ENCODE results near the gene NTRK2.

Gene NTRK2

DNA sequence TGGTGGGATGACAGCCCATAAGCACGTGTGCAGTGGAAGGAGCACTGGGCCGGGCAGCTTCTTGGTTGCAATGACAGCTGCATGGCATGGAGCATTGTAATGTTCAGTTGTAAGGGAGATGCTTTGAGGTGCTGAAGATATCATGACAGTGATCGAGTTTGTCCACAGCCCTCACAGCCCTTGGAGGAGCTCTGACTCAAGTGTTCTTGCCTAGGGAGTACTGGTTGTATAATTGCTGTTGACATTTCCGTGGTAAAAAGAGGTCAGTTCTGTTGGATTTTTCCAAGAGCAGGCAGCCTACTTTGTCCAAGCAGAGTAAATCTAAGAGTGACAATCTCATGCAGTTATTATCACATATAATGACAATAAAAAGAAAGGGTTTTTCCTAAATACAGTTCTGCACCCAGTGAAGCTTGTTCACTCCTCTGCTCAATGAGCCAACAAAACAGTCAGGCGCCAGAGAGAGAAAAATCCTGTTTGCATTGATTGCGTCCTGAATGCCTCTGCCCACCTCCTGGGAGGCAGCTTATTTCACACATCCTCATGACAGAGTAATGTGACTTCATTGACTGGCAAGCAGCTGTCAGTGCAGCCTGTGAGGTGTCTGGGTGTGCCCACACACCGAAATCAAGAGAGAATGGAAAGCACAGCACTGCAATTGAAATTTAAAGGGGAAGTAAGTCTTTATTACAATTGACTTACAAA, 248.0 kb downstream of the NTRK2 start:
- TF ChIP-seq, protein P1, sequence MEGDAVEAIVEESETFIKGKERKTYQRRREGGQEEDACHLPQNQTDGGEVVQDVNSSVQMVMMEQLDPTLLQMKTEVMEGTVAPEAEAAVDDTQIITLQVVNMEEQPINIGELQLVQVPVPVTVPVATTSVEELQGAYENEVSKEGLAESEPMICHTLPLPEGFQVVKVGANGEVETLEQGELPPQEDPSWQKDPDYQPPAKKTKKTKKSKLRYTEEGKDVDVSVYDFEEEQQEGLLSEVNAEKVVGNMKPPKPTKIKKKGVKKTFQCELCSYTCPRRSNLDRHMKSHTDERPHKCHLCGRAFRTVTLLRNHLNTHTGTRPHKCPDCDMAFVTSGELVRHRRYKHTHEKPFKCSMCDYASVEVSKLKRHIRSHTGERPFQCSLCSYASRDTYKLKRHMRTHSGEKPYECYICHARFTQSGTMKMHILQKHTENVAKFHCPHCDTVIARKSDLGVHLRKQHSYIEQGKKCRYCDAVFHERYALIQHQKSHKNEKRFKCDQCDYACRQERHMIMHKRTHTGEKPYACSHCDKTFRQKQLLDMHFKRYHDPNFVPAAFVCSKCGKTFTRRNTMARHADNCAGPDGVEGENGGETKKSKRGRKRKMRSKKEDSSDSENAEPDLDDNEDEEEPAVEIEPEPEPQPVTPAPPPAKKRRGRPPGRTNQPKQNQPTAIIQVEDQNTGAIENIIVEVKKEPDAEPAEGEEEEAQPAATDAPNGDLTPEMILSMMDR (IDR thresholded peaks at IDR 0.05; ENCODE audit: low read depth, low read length) = no peak
- no peak for DNase-seq (ENCODE audit: extremely low read depth, low read depth)

DNA sequence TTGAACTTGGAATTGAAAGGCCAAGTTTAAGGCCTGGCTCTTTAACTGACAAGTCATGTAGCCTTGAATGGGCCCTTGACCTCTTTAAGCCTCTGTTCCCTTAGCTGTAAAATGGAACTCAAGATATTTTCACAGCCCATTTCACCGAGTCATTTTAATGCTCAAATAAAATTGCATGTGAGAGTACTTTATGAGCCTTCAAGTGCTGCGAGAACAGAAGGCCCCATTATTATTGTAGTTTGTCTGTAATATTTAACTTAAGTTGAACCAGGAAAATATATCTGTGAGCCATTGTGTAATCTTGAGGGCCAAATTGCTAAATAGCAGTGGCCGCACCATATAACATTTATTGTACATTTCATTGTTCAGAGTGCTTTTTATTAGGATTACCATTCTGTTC, 249.9 kb downstream of the NTRK2 start:
- no peak for DNase-seq (ENCODE audit: extremely low read depth, low read depth)
- TF ChIP-seq, protein P1 (IDR thresholded peaks at IDR 0.05; ENCODE audit: low read depth, low read length) = no peak

DNA sequence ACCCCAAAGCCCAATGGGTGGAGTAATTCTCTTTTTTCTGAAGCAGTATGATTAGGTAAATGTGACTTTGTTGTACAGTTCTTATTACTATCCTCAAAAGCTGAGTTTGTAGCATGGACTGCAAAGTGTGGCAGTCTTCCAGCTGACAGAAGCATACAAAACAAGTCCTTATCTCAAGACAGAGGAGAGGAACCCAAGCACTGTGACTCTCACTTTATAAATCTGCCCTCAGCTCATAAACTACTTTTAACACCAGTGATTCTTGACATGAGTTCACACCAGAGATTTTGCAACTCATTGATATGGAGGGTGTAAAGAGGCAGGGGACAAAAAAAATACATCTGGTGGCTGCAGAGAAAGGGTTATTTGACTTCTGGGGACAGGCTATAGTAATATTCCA, 251.6 kb downstream of the NTRK2 start:
- TF ChIP-seq, protein P1 (IDR thresholded peaks at IDR 0.05; ENCODE audit: low read depth, low read length) = no peak
- DNase-seq (ENCODE audit: extremely low read depth, low read depth) = no peak

DNA sequence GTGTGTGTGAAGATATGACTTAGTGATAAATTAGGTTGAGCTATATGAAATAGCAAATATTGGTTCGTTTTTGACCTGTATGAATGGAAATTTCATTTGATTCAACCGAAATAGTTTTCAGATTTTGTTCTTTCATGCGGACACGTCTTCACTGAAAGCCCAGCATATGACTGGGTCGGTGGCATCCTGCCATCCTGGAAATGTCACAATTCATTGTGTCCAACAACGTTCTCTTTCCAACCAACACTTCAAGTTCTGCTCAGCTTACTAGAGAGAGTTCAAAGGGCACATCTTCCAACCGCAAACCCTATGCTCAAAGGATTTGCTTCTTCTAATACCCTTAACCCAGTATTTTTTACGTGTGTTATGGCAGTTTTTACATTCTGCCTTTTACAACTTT, 252.5 kb downstream of the NTRK2 start:
- TF ChIP-seq, protein P1 (IDR thresholded peaks at IDR 0.05; ENCODE audit: low read depth, low read length) = no peak
- DNase-seq (ENCODE audit: extremely low read depth, low read depth) = no peak

DNA sequence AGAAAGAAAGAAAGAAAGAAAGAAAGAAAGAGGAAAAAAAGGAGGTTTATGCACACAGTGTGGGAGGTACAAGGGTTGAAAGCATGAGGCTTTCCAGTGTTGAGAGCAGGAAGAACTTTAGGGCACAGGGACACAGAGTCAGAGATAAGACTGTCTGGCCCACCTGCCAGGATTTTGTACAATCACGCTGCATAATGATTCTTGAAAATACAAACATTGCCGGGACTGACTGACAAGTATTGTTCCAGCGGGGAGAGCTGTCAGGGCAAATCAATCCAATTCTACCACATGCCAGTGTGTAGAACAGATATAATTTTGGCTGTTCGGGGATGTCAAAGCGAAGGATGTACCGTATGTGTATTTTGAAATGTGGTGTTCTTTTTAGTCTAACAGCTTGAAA, 254.7 kb downstream of the NTRK2 start:
- TF ChIP-seq, protein P1 (IDR thresholded peaks at IDR 0.05; ENCODE audit: low read depth, low read length) = no peak

DNA sequence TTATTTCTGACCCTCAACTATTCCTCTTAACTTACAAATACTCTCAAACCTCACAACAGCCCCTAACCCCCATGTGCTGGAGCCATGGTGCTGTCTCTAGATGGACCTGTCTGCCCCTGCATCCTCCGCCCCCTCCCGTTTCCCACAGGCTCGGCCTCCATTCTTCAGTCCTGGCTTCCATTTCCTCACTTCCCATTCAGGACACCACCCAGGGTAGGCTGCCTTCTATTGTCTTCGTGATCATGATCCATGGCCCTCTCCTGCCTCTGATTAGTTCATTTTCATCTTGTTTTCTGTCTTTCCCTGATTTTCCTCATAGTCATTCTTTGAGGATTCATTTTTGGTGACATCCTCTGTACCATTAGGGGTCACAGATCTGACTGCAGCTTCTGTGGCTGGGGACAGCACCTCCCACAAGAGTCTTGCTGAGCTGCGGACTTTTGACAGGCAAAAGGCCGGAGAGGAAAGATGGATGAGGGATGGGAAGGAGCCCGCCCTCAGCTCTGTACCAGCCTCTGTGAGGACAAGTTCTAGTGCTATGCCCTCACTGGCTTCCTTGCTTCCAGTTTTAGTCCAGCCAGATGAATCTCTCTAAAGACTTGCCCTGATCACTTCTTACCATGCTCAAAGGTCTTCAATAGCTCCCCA, 255.8 kb downstream of the NTRK2 start:
- TF ChIP-seq, protein P1 (IDR thresholded peaks at IDR 0.05; ENCODE audit: low read depth, low read length) = no peak
- DNase-seq (ENCODE audit: extremely low read depth, low read depth) = no peak

More for the DNA sequence above, 254.7 kb downstream of the NTRK2 start:
- no peak for DNase-seq (ENCODE audit: extremely low read depth, low read depth)

DNA sequence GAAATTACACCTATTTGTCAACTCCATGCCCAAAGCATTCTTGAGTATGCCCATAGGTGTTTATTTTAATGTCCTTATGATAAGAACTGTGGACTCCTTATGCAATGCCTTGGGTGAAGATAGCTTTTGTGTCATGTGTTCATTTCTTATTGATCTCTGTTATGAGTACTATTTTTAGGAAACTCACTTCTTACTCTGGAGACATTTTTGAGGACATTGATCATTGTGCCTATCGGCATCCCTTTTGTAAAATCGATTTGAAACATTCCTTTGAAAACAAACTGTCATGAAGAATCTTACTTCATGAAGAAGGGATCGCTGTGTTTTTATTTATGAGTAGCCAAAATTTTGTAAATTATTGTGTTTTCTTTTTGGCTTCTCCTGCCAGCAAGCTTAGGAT, 257.3 kb downstream of the NTRK2 start:
- no peak for DNase-seq (ENCODE audit: extremely low read depth, low read depth)
- TF ChIP-seq, protein P1 (IDR thresholded peaks at IDR 0.05; ENCODE audit: low read depth, low read length) = no peak
